ENCODE results near the gene FAF1. TPM values are rescaled to one million over a fixed set of nuclear protein-coding genes. Genes with fewer than 3 reads are reported as not detected.

The FAF1 gene
- total RNA-seq, 1 donor from 2014 or later, result 47.8 TPM

DNA sequence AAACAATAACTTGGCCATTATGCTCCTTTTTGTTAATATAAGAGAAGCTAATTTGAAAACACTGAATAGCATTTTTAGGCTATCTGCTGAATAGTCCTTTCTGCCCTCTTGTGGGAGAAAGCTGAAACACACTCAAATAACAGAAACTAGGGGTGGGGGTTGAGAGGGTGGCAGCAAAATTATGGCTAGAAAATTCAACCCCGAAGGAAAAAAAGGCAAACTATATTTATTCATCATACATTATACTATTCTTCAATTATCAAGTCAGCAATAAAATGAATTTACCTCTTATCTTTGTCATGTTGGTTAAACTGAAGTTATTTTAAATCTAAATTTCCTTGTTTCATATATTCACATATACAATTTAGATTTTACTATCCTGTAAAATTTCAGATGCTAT lies 255.9 kb downstream of the FAF1 start:
- no peak for DNase-seq (ENCODE audit: low spot score)

DNA sequence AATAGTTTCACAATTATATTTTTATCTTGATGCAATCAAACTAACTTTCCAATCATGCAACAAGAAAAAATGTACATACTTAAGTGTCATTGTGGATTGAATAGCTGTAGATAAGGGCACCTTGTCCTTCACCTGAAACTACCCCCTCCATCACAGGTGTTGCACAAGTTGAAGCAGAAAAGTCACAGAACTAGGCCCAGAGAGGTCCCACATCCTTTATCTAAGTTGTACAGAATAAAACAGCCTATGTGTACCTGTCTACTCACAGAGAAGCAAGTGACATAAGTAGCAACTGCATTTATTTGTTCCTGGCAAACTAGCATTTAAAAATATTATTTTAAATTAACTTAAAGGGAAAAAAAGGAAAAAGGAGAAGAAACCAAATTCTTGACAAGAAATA lies 256.8 kb downstream of the FAF1 start:
- no peak for DNase-seq (ENCODE audit: low spot score)

DNA sequence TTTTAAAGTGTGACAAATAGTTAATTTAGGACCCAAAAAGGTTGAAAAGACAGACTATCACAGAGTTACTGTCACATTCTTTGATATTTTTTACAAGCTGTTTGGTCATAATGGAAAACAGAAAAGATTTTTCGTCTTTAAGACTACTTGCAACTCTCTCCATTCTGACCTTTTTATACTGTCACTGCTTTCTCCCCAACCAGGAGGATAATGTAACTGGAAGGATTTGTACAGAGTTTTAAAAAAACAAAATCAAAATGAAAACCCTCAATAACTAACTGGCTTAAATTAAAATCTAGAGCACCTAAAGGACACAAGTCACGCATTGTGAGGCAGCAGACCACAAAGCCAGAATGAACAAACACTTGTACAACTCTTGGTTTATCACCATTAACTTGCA lies 257.7 kb downstream of the FAF1 start:
- no peak for DNase-seq (ENCODE audit: low spot score)

DNA sequence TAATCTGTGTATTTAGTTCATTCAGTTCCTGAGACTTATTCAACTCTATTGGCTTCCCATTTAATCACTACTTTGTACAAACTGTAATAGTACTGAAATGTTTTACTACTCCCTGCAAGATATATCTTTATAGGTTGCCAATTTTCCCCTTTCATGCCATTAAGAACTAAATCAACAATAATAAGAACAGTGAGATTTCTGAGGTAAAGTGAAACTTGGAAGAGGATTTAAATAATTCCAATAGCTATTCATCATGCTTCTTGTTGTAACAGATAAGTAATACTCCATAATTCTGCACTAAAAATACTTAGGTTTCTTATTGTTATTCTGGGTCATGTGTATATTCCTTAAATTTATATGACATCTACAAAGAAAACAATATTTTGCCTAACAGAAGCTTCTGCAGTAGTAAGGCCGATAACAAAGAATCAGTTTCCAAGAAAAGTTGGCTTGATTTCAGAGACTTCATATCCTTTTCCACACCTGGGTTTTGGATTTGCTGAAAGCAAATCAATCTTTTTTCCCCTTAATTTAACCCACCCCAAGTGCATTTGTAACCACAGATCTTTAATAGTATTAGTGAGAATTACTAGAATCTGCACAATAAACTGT lies 258.3 kb downstream of the FAF1 start:
- no peak for DNase-seq (ENCODE audit: low spot score)

DNA sequence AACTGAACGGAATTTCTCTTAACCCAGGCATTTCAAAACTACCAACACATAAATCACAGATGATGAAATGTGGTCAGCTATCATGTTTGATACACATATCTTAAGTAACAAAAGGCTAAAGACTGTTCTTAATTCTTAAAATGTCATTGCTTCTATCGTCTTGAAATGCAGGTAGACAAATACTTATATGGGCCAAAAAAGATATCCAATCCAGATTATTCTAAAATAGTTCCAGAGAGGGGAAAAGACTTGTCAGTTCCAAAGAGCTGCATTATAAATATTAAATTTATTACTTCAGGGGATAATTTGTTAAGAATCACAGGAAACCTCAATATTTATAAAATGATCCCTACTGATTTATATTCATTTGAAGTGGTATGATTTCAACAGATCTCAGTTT lies 259.4 kb downstream of the FAF1 start:
- DNase-seq (ENCODE audit: low spot score), result no peak

DNA sequence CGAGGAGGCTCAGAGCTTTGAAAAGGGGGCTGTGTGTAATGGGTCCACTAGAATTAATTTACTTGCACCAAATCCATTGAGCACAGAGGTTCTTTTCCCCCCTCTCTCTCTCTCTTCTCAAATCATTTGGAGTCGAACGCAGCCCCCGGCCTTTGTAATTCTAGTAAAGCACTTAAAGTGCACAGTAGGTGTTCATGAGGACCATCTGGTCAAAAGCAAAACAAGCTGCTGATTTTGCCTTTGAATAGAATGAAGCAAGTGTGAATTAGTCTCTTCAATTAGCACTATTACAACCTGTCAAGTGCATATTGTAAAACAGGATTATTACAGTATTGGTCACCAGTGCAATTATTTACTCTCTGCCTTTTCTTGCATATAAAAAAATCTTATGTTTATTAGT lies 259.9 kb downstream of the FAF1 start:
- DNase-seq (ENCODE audit: low spot score), result no peak

DNA sequence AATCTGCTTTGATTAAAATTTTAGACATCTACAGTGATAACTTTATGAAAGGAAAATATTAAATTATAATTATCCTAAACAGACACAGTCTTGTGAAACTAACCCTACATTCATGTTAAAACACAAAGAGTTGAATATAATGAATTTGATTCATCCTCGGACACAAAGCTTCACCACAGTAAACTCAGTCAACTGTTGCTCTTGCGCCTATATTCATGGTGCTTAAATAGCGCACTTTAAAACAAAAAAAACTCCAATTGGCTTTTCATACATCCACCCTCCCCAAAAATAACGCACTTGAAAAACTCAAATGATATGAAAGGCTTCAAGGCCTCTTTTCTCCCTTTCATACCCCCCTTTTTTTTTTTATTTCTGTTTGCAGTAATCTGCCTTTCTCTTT lies 260.3 kb downstream of the FAF1 start:
- no peak for DNase-seq (ENCODE audit: low spot score)

DNA sequence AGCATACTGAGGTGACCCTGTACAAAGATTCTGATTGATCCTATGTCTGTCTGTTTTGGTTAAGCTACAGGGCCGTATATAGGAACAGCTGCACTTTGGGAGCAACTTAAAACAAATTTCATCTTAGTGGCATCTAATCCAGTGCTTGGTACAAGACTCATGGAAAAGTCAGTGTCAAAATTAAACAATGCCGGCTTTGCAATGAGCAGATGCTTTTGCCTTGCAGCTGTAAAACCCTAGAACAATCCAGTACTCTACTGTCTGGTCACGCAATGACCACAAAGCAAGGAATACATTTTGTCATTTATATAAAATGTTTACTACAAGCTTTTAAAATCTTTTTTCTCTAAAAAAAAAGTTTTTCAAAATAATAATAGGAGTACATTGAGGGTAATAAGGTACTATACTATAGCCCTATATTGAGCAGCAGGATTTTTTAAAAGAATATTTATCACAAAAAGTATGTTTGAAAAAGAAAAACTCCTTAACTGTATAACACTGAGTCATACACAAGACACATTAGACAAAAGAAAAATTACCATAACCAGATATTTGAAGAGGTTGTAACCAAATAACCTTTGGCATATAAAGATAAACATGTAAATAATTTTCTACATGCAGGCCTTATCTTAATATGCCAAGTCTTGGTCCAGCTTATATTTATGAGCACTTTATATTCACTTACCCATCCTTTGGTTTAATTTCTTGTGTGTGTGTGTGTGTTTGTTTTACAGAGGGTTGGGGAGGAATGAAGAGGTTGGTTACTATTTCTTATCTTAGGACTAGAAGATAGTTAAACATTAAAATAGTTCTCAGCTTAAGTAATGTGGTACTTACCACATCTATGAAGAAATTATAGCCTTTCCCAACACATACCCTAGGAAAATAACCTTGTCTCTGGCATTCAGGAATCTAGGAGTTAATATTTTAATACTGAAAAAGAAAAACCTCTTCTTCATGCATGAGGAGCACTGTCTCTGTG lies 262.3 kb downstream of the FAF1 start:
- DNase-seq (ENCODE audit: low spot score), result no peak

DNA sequence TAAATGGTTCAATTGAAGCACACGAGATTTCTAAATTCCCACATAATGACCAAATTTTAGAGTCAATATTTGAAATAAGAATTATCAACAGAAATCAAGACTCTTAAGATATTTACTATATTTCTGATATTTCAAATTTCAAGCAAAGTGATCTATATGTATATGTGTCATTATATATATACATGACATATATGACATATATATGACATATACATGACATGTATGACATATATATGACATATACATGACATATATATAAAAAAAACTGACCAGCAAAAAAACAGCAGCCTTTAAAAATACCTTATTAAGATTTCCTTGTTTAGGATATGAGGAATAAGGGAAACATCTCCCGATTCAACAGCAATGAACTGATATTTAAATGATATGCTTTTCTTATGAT lies 266.2 kb downstream of the FAF1 start:
- no peak for DNase-seq (ENCODE audit: low spot score)

DNA sequence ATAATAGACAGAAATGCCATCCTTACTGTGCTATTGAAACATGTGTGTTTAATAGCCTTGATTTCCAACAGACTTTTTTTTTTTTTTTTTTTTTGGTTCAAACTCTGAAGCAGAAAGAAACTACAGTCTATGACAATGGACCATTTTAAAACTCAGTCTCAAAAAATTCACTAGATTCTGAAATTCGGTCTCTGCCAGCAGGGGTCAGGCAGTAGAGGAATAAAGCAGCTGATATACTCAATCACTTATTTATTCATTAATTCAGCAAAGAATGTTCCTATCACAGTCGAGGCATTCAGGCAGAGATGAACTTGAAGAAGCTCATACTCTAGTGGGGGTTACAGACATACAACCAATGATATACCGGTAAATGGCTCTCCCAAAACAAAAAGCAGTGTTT lies 275.9 kb downstream of the FAF1 start:
- DNase-seq (ENCODE audit: low spot score), result no peak

DNA sequence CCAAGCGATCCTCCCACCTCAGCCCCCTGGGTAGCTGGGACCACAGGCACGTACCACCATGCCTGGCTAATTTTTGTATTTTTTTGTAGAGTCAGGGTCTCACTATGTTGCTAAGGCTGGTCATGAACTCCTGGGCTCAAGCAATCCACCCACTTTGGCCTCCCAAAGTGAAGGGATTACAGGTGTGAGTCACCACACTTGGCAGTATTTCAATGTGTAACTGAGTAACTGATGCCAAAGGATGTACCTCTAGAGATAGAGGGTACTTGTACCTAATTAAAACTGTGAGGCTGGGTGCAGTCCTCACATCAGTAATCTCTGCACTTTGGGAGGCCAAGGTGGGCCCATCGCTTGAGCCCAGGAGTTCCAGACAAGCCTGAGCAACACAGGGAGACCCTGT lies 278.1 kb downstream of the FAF1 start:
- no peak for DNase-seq (ENCODE audit: low spot score)

DNA sequence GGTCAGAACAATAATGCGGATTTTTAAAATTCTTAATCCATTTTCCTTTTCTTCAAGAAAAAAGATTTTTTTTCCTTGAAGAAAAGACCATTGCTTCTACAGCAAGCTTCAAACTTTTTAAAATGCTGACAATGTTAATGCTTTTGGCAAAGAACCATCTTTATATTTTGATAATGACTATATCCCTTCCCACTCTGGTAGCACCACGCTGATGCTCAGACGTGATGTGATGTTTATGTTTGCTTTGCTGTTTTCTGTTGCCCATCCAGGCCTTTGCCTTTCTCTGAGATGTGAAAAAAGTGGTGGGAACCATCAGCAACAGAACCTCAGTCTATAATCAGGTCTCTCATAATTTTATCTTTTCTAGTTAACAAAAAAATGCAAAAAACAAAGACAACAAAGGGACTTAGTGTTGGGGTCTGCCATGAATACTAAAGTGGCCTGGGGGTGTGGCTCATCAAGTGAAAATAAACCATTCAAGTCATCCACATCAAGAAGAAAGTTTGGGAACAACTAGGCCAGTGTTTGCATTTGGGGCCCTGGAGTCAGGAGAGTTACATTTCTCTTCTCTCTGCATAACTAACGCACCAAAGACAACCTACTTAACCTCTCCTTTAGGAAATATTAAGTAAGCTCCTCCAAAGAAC lies 292.2 kb downstream of the FAF1 start:
- no peak for DNase-seq (ENCODE audit: low spot score)

DNA sequence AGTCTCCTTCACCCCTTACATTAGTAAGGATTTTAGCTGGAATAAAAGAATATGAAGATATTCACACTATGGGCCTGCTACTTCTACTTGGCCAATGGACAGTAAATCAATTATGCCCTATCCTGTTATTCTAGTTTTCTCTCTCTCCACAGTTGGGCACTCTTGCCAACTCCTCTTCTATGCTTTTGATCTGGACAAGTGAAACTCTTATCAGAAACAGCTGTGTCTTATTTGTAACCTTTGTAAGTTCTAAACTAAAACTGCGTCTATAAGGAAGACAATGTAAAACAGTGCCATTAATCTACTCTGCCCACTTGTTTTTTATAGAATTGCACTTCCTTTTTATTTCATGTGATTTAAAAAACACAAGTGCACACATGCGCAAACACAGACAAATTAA lies 292.8 kb downstream of the FAF1 start:
- DNase-seq (ENCODE audit: low spot score), result no peak

DNA sequence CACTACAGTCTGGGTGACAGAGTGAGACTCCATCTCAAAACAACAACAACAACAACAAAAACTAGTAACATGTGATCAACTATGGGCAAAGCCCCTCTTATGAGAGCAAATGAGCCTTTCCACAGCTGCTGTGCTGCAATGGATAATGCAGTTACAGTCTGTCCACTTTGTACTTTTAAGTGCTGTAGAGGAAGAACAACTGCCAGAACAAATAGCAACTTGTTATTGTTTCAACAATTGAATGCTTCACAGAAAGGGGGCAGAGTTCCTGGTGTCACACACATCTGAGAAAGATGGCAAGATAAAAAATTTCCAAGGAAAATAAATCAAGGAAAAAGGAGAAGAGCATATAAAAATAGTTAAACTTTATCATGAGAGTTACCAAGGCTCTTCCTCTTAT lies 293.2 kb downstream of the FAF1 start:
- DNase-seq (ENCODE audit: low spot score), result no peak

DNA sequence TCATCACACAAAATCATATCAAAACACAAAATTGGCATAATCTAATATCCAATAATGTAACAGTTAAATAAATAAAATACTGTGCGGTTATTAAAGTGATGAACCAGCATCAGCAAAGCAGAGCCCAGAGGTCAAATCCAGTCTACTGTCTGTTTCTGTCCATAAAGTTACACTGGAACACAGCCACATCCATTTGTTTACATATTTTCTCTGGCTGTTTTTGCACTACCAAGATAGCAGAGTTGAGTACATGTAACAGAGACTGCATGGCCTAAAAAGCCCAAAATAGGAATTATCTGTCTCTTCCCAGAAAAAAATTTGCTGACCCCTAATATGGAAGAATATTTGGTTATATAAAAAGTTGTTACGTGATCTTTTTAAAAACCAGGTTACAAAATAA lies 294.7 kb downstream of the FAF1 start:
- no peak for DNase-seq (ENCODE audit: low spot score)

DNA sequence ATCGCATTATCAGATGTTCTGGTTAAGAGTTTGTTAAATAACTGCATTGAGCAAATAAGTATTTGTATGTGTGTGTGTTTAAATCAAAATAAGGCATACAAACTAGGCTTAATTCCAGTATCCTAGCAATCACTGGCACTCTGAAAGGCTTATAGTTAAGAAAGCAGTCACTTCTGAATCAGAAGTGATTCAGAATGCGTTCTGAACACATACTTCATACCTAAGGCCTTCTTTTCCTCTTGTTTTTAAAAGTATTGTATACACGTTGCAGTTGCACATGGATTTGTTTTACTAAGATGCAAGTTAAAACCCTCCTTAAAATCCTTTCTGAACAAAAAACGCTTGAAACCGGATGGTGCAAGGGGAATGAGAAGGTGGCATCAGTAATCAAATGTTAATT lies 298.4 kb downstream of the FAF1 start:
- DNase-seq (ENCODE audit: low spot score), result no peak

DNA sequence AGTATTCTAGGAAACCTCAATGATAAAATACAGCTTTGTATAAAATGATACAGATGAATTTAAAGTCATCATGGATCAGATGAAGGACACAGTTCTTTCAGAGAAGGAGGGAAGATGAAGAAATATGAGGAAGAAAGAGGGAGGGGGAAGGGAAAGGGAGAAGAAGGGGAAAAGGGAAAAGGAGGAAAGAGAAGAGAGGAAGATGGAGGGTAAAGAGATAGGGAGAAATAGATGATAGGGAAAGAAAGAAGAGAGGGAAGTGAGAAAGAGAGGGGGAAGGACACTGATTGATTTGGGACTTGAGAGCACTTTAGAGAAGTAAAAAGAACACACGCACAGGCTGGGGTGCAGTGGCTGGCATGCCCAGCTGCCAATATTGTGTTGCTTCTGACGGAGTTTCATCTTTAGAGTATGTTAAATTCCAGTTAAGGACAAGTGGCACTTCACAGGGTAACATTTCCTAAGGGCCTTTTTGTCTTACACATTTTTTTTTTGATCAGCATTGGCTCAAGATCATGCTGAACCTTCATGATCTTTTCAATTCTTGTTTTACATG lies 300.9 kb downstream of the FAF1 start:
- DNase-seq (ENCODE audit: low spot score), result no peak

DNA sequence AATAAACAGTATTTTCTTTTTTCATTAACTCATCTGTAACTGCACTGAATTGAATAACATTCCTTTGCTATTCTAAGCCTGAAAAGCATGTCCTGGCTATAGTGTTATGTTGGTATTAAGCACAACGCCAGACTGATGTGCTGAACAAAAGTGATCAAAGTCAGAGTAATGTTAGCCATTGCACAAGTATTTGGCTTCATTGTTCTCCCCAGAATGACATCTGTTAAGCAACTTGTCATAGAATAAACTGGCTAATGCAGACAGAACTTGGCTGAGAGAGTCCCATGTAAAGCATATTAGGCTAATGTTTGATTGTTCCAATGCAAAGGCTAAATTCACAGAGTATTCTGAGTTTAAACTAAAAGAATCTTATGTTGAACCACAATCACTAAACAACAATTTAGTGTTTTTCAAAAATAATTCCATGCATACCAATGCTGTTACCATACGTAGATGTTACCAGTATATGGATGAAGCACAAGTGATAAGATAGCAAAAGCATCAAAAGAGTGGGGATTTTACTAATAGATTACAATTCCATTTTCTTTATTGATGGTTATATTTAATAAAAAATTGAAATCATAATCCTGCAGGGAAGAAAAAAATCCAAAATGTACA lies 301.5 kb downstream of the FAF1 start:
- no peak for DNase-seq (ENCODE audit: low spot score)

DNA sequence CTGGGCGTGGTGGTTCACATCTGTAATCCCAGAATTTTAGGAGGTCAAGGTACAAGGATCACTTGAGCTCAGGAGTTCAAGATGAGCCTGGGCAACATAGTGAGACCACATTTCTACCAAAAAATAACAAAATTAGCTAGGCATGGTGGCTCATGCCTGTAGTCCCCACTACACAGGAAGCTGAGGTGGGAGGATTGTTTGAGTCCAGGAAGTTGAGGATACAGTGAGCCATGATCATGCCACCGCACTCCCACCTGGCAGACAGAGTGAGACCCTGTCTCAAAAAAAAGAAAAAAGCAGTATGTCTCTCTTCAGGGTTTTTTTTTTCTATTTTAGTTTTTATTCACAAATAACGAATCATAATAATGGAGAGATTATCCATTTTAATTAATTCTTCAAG lies 303.1 kb downstream of the FAF1 start:
- DNase-seq (ENCODE audit: low spot score), result no peak

DNA sequence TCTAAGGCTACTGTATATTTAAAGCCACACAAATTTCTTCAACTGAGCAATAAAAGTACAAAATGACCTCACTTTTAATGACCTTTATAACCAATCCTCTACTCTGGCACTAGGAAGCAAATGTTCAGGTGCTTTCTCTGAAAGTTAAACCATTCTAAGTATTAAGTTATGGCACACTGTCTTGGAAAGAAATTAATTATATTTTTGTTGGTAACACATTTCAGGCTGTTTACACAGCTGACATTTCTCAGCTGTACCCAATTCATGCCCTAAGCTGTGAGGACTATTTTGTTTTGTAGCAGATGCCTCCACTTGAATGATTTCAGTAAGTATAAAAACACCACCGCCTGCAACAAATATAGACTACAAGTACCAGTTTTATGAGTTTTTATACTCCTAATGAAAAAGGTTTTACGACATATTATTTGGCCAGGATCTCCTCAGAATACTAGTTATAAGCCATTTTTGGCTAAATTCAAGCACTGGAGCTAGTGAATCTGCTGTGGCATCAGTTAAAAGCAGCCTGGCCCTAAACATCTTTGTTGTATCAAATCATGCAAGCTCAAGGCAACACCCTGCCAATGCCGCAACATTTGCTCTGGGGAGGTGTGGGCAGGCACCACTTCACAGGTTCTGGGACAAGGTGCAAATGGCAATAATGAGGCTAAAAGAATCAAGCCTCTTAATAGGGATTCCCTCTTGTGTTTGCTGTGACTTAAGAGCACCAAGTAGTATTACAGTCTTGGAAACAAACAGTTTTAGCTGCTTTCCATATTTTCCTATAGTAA lies 308.4 kb downstream of the FAF1 start:
- DNase-seq (ENCODE audit: low spot score), result no peak

DNA sequence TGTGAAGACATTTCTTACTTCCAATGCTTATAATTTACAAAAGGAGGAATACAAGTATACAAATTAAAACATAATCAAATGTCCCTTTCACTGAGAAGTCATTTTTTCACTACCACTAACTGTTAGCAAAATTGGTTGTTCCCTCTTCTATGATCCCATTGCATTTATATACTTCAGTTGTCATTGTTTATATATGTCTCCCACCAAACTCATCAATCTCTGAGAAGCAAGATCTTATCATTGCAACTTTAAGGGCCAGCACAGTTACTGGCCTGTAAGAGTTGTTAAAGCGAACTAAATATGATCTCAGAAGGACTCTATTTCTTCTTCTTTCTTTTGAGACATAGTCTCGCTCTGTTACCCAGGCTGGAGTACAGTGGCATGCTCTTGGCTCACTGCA lies 313.5 kb downstream of the FAF1 start:
- DNase-seq (ENCODE audit: low spot score), result no peak
